K562 (cell line): ENCODE measurements around the gene OR4E2.
"Not testable (repeated sequence)": the region's sequence is repeated elsewhere in the genome, so short reads cannot be mapped to it uniquely, and the experiment has no call there.

Experiments
- ATF3 ChIP-seq, 2 experiments: fragments of 450-650 bp in 1 of 2; sonication (generic) in 1 of 2; formaldehyde crosslinking in 1 of 2; IDR thresholded peaks in 1 of 2; conservative IDR thresholded peaks in 1 of 2; 2 replicates each; pipeline versions ENCODE4 v1.6.1 to v1.8.1; 2016 to 2023; ENCODE audit warnings: mild to moderate bottlenecking in 2 of 2, moderate library complexity in 2 of 2, inconsistent platforms in 1 of 2, missing genetic modification reagents in 1 of 2
- CAMTA2 ChIP-seq: fragments of 250-450 bp; sonication (Bioruptor Pico); conservative IDR thresholded peaks from 2 replicates; pipeline ENCODE4 v1.5.1; 2022
- CTCF ChIP-seq, 3 experiments: IDR thresholded peaks in 2 of 3; conservative IDR thresholded peaks in 1 of 3; 2 replicates each; pipeline ENCODE4 v1.5.1; 2011 to 2012; ENCODE audit warnings: low read length in 3 of 3, mild to moderate bottlenecking in 3 of 3, control low read depth in 2 of 3, improper control_type of control experiment in 1 of 3, inconsistent platforms in 1 of 3, low read depth in 1 of 3, mixed read lengths in 1 of 3, moderate library complexity in 1 of 3; ENCODE audit not compliant: insufficient read depth in 2 of 3
- EP300 ChIP-seq: IDR thresholded peaks from 2 replicates; pipeline ENCODE4 v1.6.1; 2012; ENCODE audit warnings: low read length, improper control_type of control experiment
- HCFC1 ChIP-seq: IDR thresholded peaks from 2 replicates; pipeline ENCODE4 v1.6.1; 2012; ENCODE audit warnings: low read depth, low read length, improper control_type of control experiment
- HDAC2 ChIP-seq: fragments of 450-650 bp; IDR thresholded peaks from 2 replicates; pipeline ENCODE4 v1.6.1; 2016; ENCODE audit warnings: mild to moderate bottlenecking
- HDAC6 ChIP-seq: IDR thresholded peaks from 2 replicates; pipeline ENCODE4 v1.6.1; 2012; ENCODE audit warnings: low read depth, mild to moderate bottlenecking, control low read depth, inconsistent platforms, low read length, moderate library complexity
- L3MBTL2 ChIP-seq: fragments of 450-650 bp; IDR thresholded peaks from 2 replicates; pipeline ENCODE4 v1.6.1; 2016; ENCODE audit warnings: mild to moderate bottlenecking, moderate library complexity
- RBM34 ChIP-seq: fragments of 200-400 bp; formaldehyde crosslinking; IDR thresholded peaks from 2 replicates; pipeline ENCODE4 v1.6.1; 2018; ENCODE audit warnings: low read length, borderline replicate concordance; ENCODE audit not compliant: insufficient read depth
- RUNX1 ChIP-seq: sonication (generic); IDR thresholded peaks from 2 replicates; pipeline ENCODE4 v1.6.1; 2016; ENCODE audit warnings: antibody characterized with exemption, low read depth
- USF1 ChIP-seq: sonication (generic); formaldehyde crosslinking; IDR thresholded peaks from 2 replicates; pipeline ENCODE4 v1.9.0; 2022; ENCODE audit warnings: mild to moderate bottlenecking, missing genetic modification reagents
- YY1 ChIP-seq, 3 experiments: IDR thresholded peaks; 2 replicates each; pipeline ENCODE4 v1.6.1; 2011; ENCODE audit warnings: low read length in 2 of 3, mild to moderate bottlenecking in 2 of 3, moderate library complexity in 2 of 3, borderline replicate concordance in 1 of 3, control low read depth in 1 of 3, low read depth in 1 of 3; ENCODE audit not compliant: insufficient read depth in 3 of 3, insufficient replicate concordance in 2 of 3, control insufficient read depth in 1 of 3, insufficient read length in 1 of 3; ENCODE audit errors: extremely low read depth in 1 of 3
- ZHX1 ChIP-seq: fragments of 150-350 bp; conservative IDR thresholded peaks from 2 replicates; pipeline ENCODE4 v1.6.1; 2014; ENCODE audit warnings: low read length

GRCh38 chr14:21630503-21630902, 23.1 kb upstream of the OR4E2 start:
- TF ChIP-seq HDAC2; EP300; L3MBTL2; USF1 (CRISPR knock-in tag); ZHX1; HDAC6; RBM34; HCFC1; RUNX1; CTCF (IDR thresholded peaks at IDR 0.05 in 2 of 3, conservative IDR thresholded peaks at IDR 0.05 in 1 of 3; ENCODE audit: insufficient read depth in 2 of 3, low read depth in 1 of 3, low read length in 3 of 3); ATF3 (IDR thresholded peaks at IDR 0.05); ATF3 (CRISPR knock-in tag; conservative IDR thresholded peaks at IDR 0.05); CAMTA2 (CRISPR knock-in tag); YY1 (IDR thresholded peaks at IDR 0.05; ENCODE audit: borderline replicate concordance in 1 of 3, control insufficient read depth in 1 of 3, extremely low read depth in 1 of 3, insufficient read depth in 3 of 3, insufficient read length in 1 of 3, insufficient replicate concordance in 2 of 3, low read depth in 1 of 3, low read length in 2 of 3): not testable (repeated sequence)
